SK-N-SH (cell line): ENCODE measurements around the gene GPR25. TPM values are rescaled to one million over a fixed set of nuclear protein-coding genes. Genes with fewer than 3 reads are reported as not detected.

Experiments
- CTCF ChIA-PET: fragments of 300-600, 350-600 bp; formaldehyde crosslinking; extraction: SDS; loops from one replicate; lab custom pipeline; 2021; lab: Yijun Ruan, JAX
- POLR2A ChIA-PET: fragments of 350-600 bp; sonication (Branson Sonifier 250); formaldehyde crosslinking; extraction: SDS; loops from one replicate; lab custom pipeline; 2020; ENCODE audit warnings: antibody characterized with exemption, inconsistent platforms; lab: Yijun Ruan, JAX
- DNase-seq: peaks from one replicate; pipeline ENCODE4 v3.0.0; 2012
- H2AFZ ChIP-seq: fragments of 200-600 bp; sonication (generic); 2 replicates; pipeline ENCODE4 v1.8.1; 2016; ENCODE audit warnings: antibody characterized with exemption, mild to moderate bottlenecking, low read depth
- H3F3A ChIP-seq: fragments of 200-600 bp; sonication (generic); replicated peaks from 2 replicates; pipeline ENCODE3; 2016; ENCODE audit warnings: antibody characterized with exemption, mild to moderate bottlenecking; ENCODE audit not compliant: insufficient read depth
- H3K27ac ChIP-seq, 2 experiments: fragments of 200-500 bp in 1 of 2; fragments of 200-600 bp in 1 of 2; sonication (Bioruptor generic) in 1 of 2; sonication (generic), shearing (Covaris generic) in 1 of 2; 2 replicates each; pipeline versions ENCODE4 v1.5.1 to v1.6.1; 2014 to 2016; ENCODE audit warnings: low read depth in 2 of 2, inconsistent platforms in 1 of 2, low read length in 1 of 2, mild to moderate bottlenecking in 1 of 2, mixed read lengths in 1 of 2
- H3K27me3 ChIP-seq: fragments of 200-600 bp; sonication (generic), shearing (Covaris generic); 2 replicates; pipeline ENCODE4 v1.6.1; 2016; ENCODE audit warnings: mixed run types; ENCODE audit not compliant: insufficient read depth
- H3K36me3 ChIP-seq, 2 experiments: fragments of 200-500 bp in 1 of 2; fragments of 200-600 bp in 1 of 2; sonication (Bioruptor generic) in 1 of 2; sonication (generic) in 1 of 2; replicated peaks in 1 of 2; 2 replicates each; pipeline versions ENCODE3 to v1.5.1; 2014 to 2016; ENCODE audit warnings: low read length in 1 of 2, mild to moderate bottlenecking in 1 of 2; ENCODE audit not compliant: insufficient read depth in 2 of 2, control insufficient read depth in 1 of 2
- H3K4me1 ChIP-seq, 2 experiments: fragments of 200-500 bp in 1 of 2; fragments of 200-600 bp in 1 of 2; sonication (Bioruptor generic) in 1 of 2; sonication (generic), shearing (Covaris generic) in 1 of 2; 2 replicates each; pipeline versions ENCODE4 v1.5.1 to v1.6.1; 2014 to 2016; ENCODE audit warnings: low read depth in 1 of 2, low read length in 1 of 2, mixed run types in 1 of 2; ENCODE audit not compliant: insufficient read depth in 2 of 2, control insufficient read depth in 1 of 2
- H3K4me2 ChIP-seq: fragments of 200-600 bp; sonication (generic), shearing (Covaris generic); 2 replicates; pipeline ENCODE4 v1.6.1; 2017; ENCODE audit warnings: mixed run types
- H3K4me3 ChIP-seq, 2 experiments: fragments of 200-500 bp in 1 of 2; fragments of 200-600 bp in 1 of 2; sonication (Bioruptor generic) in 1 of 2; sonication (generic), shearing (Covaris generic) in 1 of 2; 2 replicates each; pipeline versions ENCODE4 v1.5.1 to v1.8.1; 2014 to 2016; ENCODE audit warnings: low read depth in 2 of 2, inconsistent platforms in 1 of 2, low read length in 1 of 2, mild to moderate bottlenecking in 1 of 2, mixed read lengths in 1 of 2, moderate library complexity in 1 of 2
- H3K79me2 ChIP-seq: fragments of 200-600 bp; sonication (generic); 2 replicates; pipeline ENCODE4 v1.8.1; 2017; ENCODE audit warnings: mild to moderate bottlenecking; ENCODE audit not compliant: insufficient read depth
- H3K9ac ChIP-seq: fragments of 200-600 bp; sonication (generic); 2 replicates; pipeline ENCODE4 v1.6.1; 2017; ENCODE audit warnings: mixed run types
- H3K9me2 ChIP-seq: fragments of 200-600 bp; sonication (generic); 2 replicates; pipeline ENCODE4 v1.6.1; 2017; ENCODE audit warnings: mixed run types
- H3K9me3 ChIP-seq: fragments of 200-600 bp; sonication (generic); 2 replicates; pipeline ENCODE4 v1.6.1; 2017; ENCODE audit warnings: mixed run types, mild to moderate bottlenecking, moderate library complexity
- H4K20me1 ChIP-seq: fragments of 200-600 bp; sonication (generic); 2 replicates; pipeline ENCODE4 v1.6.1; 2017; ENCODE audit warnings: mild to moderate bottlenecking, mixed run types; ENCODE audit not compliant: insufficient read depth
- CTCF ChIP-seq: fragments of 200-600 bp; sonication (generic); IDR thresholded peaks from 2 replicates; pipeline ENCODE4 v1.6.1; 2017; ENCODE audit warnings: antibody characterized with exemption, mild to moderate bottlenecking, moderate library complexity
- EP300 ChIP-seq, 2 experiments: IDR thresholded peaks; 2 replicates each; pipeline versions ENCODE4 v1.4.0 to v1.6.1; 2012; ENCODE audit warnings: borderline replicate concordance in 1 of 2, low read depth in 1 of 2, low read length in 1 of 2
- EZH2phosphoT487 ChIP-seq: fragments of 200-600 bp; sonication (generic); IDR thresholded peaks from 2 replicates; pipeline ENCODE4 v1.6.1; 2017; ENCODE audit warnings: low read depth, mixed run types, mild to moderate bottlenecking, antibody characterized with exemption, moderate library complexity, borderline replicate concordance
- FOSL2 ChIP-seq: IDR thresholded peaks from 2 replicates; pipeline ENCODE4 v1.4.0; 2012; ENCODE audit warnings: low read depth, mild to moderate bottlenecking, moderate library complexity, borderline replicate concordance
- FOXJ3 ChIP-seq: sonication (generic); formaldehyde crosslinking; IDR thresholded peaks from 2 replicates; pipeline ENCODE4 v1.5.1; 2020; ENCODE audit warnings: mild to moderate bottlenecking, missing genetic modification reagents
- FOXM1 ChIP-seq: IDR thresholded peaks from 2 replicates; pipeline ENCODE4 v1.4.0; 2012; ENCODE audit warnings: low read depth, mild to moderate bottlenecking
- IRF3 ChIP-seq: fragments of 150-350 bp; IDR thresholded peaks from 2 replicates; pipeline ENCODE4 v1.6.1; 2016; ENCODE audit warnings: mild to moderate bottlenecking, low read depth, low read length
- NFIC ChIP-seq: IDR thresholded peaks from 2 replicates; pipeline ENCODE4 v1.4.0; 2012; ENCODE audit warnings: borderline replicate concordance
- PBX3 ChIP-seq: IDR thresholded peaks from 2 replicates; pipeline ENCODE4; 2012
- POLR2AphosphoS5 ChIP-seq: IDR thresholded peaks from 2 replicates; pipeline ENCODE4 v1.6.1; 2012; ENCODE audit warnings: low read depth, low read length
- RFX5 ChIP-seq: IDR thresholded peaks from 2 replicates; pipeline ENCODE4 v1.6.1; 2012; ENCODE audit warnings: mild to moderate bottlenecking, improper control_type of control experiment, low read length
- RXRA ChIP-seq: IDR thresholded peaks from 2 replicates; pipeline ENCODE4 v1.4.0; 2012; ENCODE audit warnings: low read depth, mild to moderate bottlenecking, borderline replicate concordance
- TAF1 ChIP-seq: IDR thresholded peaks from 2 replicates; pipeline ENCODE4 v1.6.1; 2012; ENCODE audit warnings: low read depth, mild to moderate bottlenecking, low read length, moderate library complexity, borderline replicate concordance
- ZBTB33 ChIP-seq: IDR thresholded peaks from 2 replicates; pipeline ENCODE4 v1.4.0; 2012; ENCODE audit warnings: low read depth, borderline replicate concordance
- WGBS: methylation state at CpG from one replicate; pipeline ENCODE4 v1.1.6; 2017; ENCODE audit warnings: low lambda C conversion rate; 5-methylcytosine and 5-hydroxymethylcytosine counted together
- polyA plus RNA-seq, 3 experiments: library from polyadenylated mRNA; depleted of rRNA; stranded (reverse); fragments of >200 nt; gene quantifications; 2 replicates each; pipeline ENCODE4 v1.2.3, GENCODE V29; 2012

Gene GPR25
- polyA plus RNA-seq, 1 of the 3 experiments (the other 2 are of a cell fraction): not detected

- no peak overlapping the region for H3K4me2 ChIP-seq
- peaks cover 0 to 3% of the 10 kb centered on the region in 2 experiments; a peak in 1 of 4 replicates for H3K4me1 ChIP-seq
- no peak overlapping the region for H2AFZ ChIP-seq
- no peaks in the 10 kb centered on the region for H4K20me1 ChIP-seq
- no peaks in the 10 kb centered on the region for H3F3A ChIP-seq
- WGBS: 85% methylated on average over 11 of the region's 11 CpGs
- H3K27ac ChIP-seq: no peak overlapping the region
- H3K9ac ChIP-seq: no peak overlapping the region
- no peaks in the 10 kb centered on the region for H3K9me2 ChIP-seq
- ChIA-PET CTCF (no interaction called here), POLR2A (no interaction called here)
- H3K9me3 ChIP-seq: no peaks in the 10 kb centered on the region
- no peaks in the 10 kb centered on the region for H3K27me3 ChIP-seq
- no peak overlapping the region; a peak in 1 of 4 replicates for H3K4me3 ChIP-seq
- no peak for TF ChIP-seq POLR2AphosphoS5
- no peak for TF ChIP-seq RXRA
- no peak for TF ChIP-seq TAF1
- TF ChIP-seq NFIC: no peak
- TF ChIP-seq IRF3: no peak
- no peak for TF ChIP-seq EZH2phosphoT487
- no peak for TF ChIP-seq FOXM1
- TF ChIP-seq CTCF: no peak
- no peak for TF ChIP-seq FOXJ3
- TF ChIP-seq ZBTB33: no peak
- TF ChIP-seq RFX5: no peak
- TF ChIP-seq FOSL2: no peak
- TF ChIP-seq EP300 (IDR thresholded peaks at IDR 0.05; ENCODE audit: borderline replicate concordance in 1 of 2, low read depth in 1 of 2, low read length in 1 of 2): no peak
- no peak for TF ChIP-seq PBX3
- H3K36me3 ChIP-seq: no peaks in the 10 kb centered on the region
- H3K79me2 ChIP-seq: no peaks in the 10 kb centered on the region
- DNase-seq: no peak
Observed at GRCh38 chr1:200887036-200887435, 14.3 kb downstream of the GPR25 start.
